GM21381 (cell line): ENCODE measurements around the gene NES.
A peak's percentile ranks its signal among the peaks of the same experiment; 100 is the strongest.

Experiments
- ATAC-seq: cut with Tn5 transposase; IDR thresholded peaks from one replicate; pipeline ENCODE4 v1.9.1; 2021; ENCODE audit warnings: mild to moderate bottlenecking, moderate library complexity; ENCODE audit not compliant: unreplicated experiment

Gene NES

GRCh38 chr1:156705321-156705917 lies 28.2 kb upstream of the NES start, which contains the start of gene CRABP2:
Gene CRABP2 (minus strand): TSS chr1:156705583. CDS start chr1:156705446, 137 bp downstream.
- ATAC-seq: no peak

- ATAC-seq: no peak
These were observed 27.7 kb upstream of the NES start for GRCh38 chr1:156704930-156705320.

GRCh38 chr1:156704166-156704711 lies 27.0 kb upstream of the NES start:
- ATAC-seq: no peak

- no peak for ATAC-seq
These were observed 26.5 kb upstream of the NES start for GRCh38 chr1:156703741-156704140.

GRCh38 chr1:156703336-156703735 lies 26.1 kb upstream of the NES start:
- no peak for ATAC-seq

GRCh38 chr1:156700736-156701531 lies 23.7 kb upstream of the NES start:
- no peak for ATAC-seq

GRCh38 chr1:156698995-156699394 lies 21.8 kb upstream of the NES start:
- no peak for ATAC-seq

- ATAC-seq: no peak
These were observed 20.3 kb upstream of the NES start for GRCh38 chr1:156697481-156697880.

GRCh38 chr1:156696755-156697154 lies 19.5 kb upstream of the NES start:
- no peak for ATAC-seq

- no peak for ATAC-seq
These were observed 17.4 kb upstream of the NES start for GRCh38 chr1:156694690-156694962.

- no peak for ATAC-seq
These were observed 16.9 kb upstream of the NES start for GRCh38 chr1:156693848-156694689.

- ATAC-seq: no peak
These were observed 16.0 kb upstream of the NES start for GRCh38 chr1:156692925-156693847.

GRCh38 chr1:156692441-156692924 lies 15.3 kb upstream of the NES start:
- ATAC-seq: no peak

GRCh38 chr1:156691665-156692440 lies 14.6 kb upstream of the NES start:
- no peak for ATAC-seq

- ATAC-seq: no peak
These were observed 14.0 kb upstream of the NES start for GRCh38 chr1:156691191-156691590.

- ATAC-seq: no peak
These were observed 13.4 kb upstream of the NES start for GRCh38 chr1:156690675-156691036.

GRCh38 chr1:156689953-156690674 lies 12.9 kb upstream of the NES start:
- ATAC-seq: no peak

GRCh38 chr1:156689035-156689952 lies 12.1 kb upstream of the NES start:
- ATAC-seq: peak; percentile 54
